Progenitor cell of endocrine pancreas (in vitro differentiated cells): Measurements from ENCODE around the gene PI4K2B. TPM values are rescaled to one million over a fixed set of nuclear protein-coding genes. Genes with fewer than 3 reads are reported as not detected.

ENCODE experiments used
- DNase-seq: peaks from one replicate; pipeline ENCODE4 v3.0.0; 2021; ENCODE audit warnings: low spot score; ENCODE audit not compliant: unreplicated experiment
- H3K27ac Mint-ChIP-seq: 2 replicates; pipeline ENCODE4 v1.8.0; 2021; ENCODE audit warnings: mild to moderate bottlenecking, moderate library complexity, mixed read lengths
- H3K27me3 Mint-ChIP-seq: 2 replicates; pipeline ENCODE4 v1.8.0; 2021; ENCODE audit warnings: mixed read lengths
- H3K36me3 Mint-ChIP-seq: 2 replicates; pipeline ENCODE4 v1.8.0; 2022; ENCODE audit warnings: mixed read lengths; ENCODE audit not compliant: insufficient read depth
- H3K4me1 Mint-ChIP-seq: 2 replicates; pipeline ENCODE4 v1.8.0; 2021; ENCODE audit warnings: low read depth, mixed read lengths
- H3K4me3 Mint-ChIP-seq: 2 replicates; pipeline ENCODE4 v1.8.0; 2021; ENCODE audit warnings: low read depth, mild to moderate bottlenecking, moderate library complexity, mixed read lengths
- H3K9me3 Mint-ChIP-seq: 2 replicates; pipeline ENCODE4 v1.8.0; 2021; ENCODE audit warnings: low read depth, mixed read lengths
- CTCF ChIP-seq: fragments of 200-600 bp; sonication (generic); IDR thresholded peaks from one replicate; pipeline ENCODE4 v1.5.0; 2021; ENCODE audit warnings: antibody characterized with exemption, mild to moderate bottlenecking; ENCODE audit not compliant: unreplicated experiment
- total RNA-seq: library from RNA; stranded (reverse); gene quantifications from 2 replicates; pipeline ENCODE4 v1.2.1, GENCODE V29; 2021

PI4K2B gene
- total RNA-seq, 1 donor from 2014 or later, result 13.9 TPM

- Mint-ChIP-seq H3K36me3 (peaks cover 1% of the 10 kb centered on the region), H3K4me1 (no peaks in the 10 kb centered on the region), H3K27ac (no peak overlapping the region), H3K27me3 (no peaks in the 10 kb centered on the region), H3K4me3 (no peak overlapping the region), H3K9me3 (peaks cover 19% of the 10 kb centered on the region)
- DNase-seq, result no peak
- TF ChIP-seq CTCF, result no peak
Measured at GRCh38 chr4:25290490-25291067, 56.7 kb downstream of the PI4K2B start.

- no peaks in the 10 kb centered on the region for H3K27me3 Mint-ChIP-seq
- no peak for DNase-seq
- peaks cover 1% of the 10 kb centered on the region for H3K36me3 Mint-ChIP-seq
- no peak for TF ChIP-seq CTCF
- no peaks in the 10 kb centered on the region for H3K4me1 Mint-ChIP-seq
- H3K27ac Mint-ChIP-seq, result no peak overlapping the region
- no peak overlapping the region for H3K4me3 Mint-ChIP-seq
- peaks cover 17% of the 10 kb centered on the region for H3K9me3 Mint-ChIP-seq
Measured at GRCh38 chr4:25291158-25291733, 57.4 kb downstream of the PI4K2B start.

- H3K27ac Mint-ChIP-seq, result no peak overlapping the region
- no peaks in the 10 kb centered on the region for H3K27me3 Mint-ChIP-seq
- H3K4me3 Mint-ChIP-seq, result no peak overlapping the region
- H3K36me3 Mint-ChIP-seq, result no peaks in the 10 kb centered on the region
- TF ChIP-seq CTCF, result no peak
- H3K4me1 Mint-ChIP-seq, result peaks cover 15% of the 10 kb centered on the region
- DNase-seq, result no peak
- no peaks in the 10 kb centered on the region for H3K9me3 Mint-ChIP-seq
Measured at GRCh38 chr4:25297528-25298242, 63.9 kb downstream of the PI4K2B start.

GRCh38 chr4:25299476-25300203 lies 65.8 kb downstream of the PI4K2B start:
- Mint-ChIP-seq H3K4me3 (peak overlapping the region; percentile 41), H3K4me1 (peaks cover 15% of the 10 kb centered on the region), H3K36me3 (no peaks in the 10 kb centered on the region), H3K9me3 (no peaks in the 10 kb centered on the region), H3K27ac (peak overlapping the region; percentile 79), H3K27me3 (no peaks in the 10 kb centered on the region)
- TF ChIP-seq CTCF, result peak; percentile 17
- peak; percentile 21 for DNase-seq

GRCh38 chr4:25301471-25301870 lies 67.6 kb downstream of the PI4K2B start:
- H3K4me1 Mint-ChIP-seq, result peaks cover 15% of the 10 kb centered on the region
- H3K36me3 Mint-ChIP-seq, result no peaks in the 10 kb centered on the region
- no peak overlapping the region for H3K4me3 Mint-ChIP-seq
- DNase-seq, result no peak
- no peaks in the 10 kb centered on the region for H3K9me3 Mint-ChIP-seq
- TF ChIP-seq CTCF, result no peak
- no peaks in the 10 kb centered on the region for H3K27me3 Mint-ChIP-seq
- peak overlapping the region; percentile 28 for H3K27ac Mint-ChIP-seq
